GM12873 (cell line): Measurements from ENCODE around the gene PID1.

Experiments
- TF ChIP-seq, protein P1 (sequence below): IDR thresholded peaks from 2 replicates; pipeline ENCODE4 v1.5.1; 2012; ENCODE audit warnings: low read depth, mild to moderate bottlenecking, moderate library complexity, low read length, control low read depth; ENCODE audit not compliant: insufficient read depth; ENCODE audit errors: missing control alignments

Gene PID1

DNA sequence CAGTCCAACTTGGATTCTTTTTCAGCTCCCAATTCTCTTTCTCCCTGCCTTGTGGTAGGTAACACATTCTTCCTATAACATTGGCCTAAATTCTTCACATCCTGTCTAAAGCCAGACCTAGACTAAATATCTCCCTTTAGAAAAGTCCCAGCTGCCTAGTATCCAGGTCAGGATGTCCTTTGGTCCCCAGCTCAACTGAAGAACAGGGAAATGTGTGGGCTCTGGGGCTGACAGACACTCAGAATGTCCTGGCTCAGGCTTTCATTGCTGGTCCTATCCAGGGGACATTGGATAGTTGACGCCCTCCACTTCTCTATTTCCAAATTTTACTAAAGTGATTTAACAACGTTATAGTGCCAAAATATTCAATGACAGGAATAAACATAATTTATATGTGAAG is 219.3 kb downstream of the PID1 start:
- TF ChIP-seq, protein P1, sequence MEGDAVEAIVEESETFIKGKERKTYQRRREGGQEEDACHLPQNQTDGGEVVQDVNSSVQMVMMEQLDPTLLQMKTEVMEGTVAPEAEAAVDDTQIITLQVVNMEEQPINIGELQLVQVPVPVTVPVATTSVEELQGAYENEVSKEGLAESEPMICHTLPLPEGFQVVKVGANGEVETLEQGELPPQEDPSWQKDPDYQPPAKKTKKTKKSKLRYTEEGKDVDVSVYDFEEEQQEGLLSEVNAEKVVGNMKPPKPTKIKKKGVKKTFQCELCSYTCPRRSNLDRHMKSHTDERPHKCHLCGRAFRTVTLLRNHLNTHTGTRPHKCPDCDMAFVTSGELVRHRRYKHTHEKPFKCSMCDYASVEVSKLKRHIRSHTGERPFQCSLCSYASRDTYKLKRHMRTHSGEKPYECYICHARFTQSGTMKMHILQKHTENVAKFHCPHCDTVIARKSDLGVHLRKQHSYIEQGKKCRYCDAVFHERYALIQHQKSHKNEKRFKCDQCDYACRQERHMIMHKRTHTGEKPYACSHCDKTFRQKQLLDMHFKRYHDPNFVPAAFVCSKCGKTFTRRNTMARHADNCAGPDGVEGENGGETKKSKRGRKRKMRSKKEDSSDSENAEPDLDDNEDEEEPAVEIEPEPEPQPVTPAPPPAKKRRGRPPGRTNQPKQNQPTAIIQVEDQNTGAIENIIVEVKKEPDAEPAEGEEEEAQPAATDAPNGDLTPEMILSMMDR = no peak

DNA sequence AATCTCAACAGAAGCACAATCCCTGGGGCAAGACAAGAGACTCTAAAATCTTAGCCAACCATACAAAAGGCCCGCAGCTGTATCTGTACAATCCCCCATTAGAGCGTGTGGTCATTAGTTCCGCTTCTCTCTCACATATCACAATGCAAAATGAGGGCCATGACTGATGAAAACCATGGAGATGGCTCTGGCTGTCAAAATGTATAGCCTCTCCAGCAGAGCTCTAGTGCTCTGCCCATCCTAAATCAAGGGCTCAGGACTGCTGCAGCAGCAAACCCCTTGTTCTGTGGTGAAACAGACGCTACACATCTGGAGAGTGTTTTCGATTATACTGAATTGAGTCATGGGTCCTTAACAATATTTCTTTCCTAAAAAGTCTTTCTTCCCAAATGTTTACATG is 221.0 kb downstream of the PID1 start:
- TF ChIP-seq, protein P1 = no peak

DNA sequence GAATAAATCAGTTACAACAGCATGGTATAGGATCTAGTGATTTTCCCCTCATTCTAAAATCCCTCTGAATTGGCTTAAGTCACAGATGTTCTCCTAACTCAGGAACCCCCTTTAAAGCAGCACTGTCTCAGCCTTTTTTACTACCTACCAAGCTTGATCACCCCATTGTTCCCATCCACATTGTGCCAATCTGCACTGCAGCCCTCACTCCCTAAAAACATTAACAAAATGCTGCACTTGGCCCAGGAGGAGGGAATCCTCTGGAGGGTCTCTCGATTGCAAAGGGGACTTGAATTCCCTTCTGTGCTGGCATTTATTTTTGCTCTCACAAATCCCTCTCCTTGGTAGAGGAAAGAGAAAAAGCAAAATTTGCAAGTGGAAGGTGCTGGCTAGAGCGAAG is 223.0 kb downstream of the PID1 start:
- TF ChIP-seq, protein P1 = no peak

DNA sequence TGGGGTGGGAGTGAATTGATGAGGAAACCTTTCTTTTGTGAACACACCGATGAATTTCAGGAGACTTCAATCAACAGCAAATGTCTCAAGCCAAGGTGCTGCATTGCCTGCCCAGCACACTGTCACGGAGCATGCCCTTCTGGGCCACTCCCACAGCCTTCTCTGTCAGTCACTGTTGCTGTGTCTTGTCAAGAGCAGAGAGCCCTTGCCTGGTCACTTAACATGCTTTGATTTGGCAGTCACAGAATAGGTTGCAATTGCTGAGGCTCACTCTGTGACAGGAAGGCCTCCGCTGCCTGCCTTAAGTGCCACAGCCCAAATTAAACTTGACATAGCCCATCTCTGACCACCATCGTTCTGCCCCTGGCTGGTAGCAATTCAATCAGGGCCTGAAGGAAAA is 225.4 kb downstream of the PID1 start:
- TF ChIP-seq, protein P1 = no peak

DNA sequence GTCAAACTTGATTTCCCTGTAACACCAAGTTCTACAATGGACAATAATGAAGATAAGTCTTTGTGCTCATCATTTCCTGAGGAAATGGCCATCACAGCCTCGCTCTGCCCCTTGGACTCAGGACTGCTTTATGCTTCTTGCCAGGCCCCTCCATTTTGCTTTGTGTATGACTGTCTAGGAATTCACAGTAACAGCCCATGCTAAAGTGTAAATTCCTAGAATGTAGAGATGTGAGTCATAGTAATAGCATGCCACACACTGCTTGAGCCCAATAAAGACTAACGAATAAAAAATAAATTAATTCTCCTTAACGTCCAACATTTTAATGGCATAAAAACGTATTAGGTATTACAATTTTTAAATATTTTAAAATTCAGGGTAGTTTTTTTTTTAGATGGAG is 226.5 kb downstream of the PID1 start:
- TF ChIP-seq, protein P1 = no peak

DNA sequence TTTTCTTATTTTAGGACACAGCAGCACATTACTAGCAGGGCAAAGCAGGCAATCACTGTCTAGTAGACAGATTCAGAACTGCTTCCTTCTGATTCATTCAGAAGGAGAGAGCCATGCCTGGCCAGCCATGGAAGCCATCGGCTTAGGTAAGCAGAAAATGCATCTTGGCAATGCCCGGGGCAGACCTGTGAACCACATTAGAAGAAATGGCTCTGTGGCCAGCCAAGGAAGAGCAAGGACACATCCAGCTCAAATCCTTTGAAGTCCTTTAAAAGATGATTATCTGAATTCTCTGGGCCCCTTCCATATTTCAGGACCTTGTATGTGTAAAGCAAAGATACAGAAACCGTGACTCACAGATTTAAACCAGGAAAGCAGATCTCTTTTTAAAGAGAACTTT is 227.4 kb downstream of the PID1 start:
- TF ChIP-seq, protein P1 = no peak

DNA sequence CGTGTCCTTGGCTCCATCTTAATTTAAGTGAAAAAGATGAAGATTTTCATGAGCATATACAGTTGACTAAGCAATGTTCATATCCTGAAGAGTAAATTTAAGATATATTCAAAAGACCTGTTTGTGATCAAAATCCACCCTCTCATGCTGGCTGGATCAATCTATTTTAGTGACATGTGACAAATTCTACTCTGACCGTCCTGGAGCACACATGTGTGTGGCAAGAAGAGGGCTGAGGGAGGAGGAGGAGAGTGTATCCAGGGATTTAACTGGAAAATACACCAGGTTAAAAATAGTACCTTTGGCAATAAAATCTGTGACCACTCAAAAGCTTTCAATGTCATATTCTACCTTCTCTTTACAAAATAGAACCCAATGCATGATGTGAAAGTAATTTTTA is 228.7 kb downstream of the PID1 start:
- TF ChIP-seq, protein P1 = no peak
